Measurements from ENCODE around the gene RGS7BP. TPM values are rescaled to one million over a fixed set of nuclear protein-coding genes. Genes with fewer than 3 reads are reported as not detected.

The RGS7BP gene
- total RNA-seq, 1 experiment from 2014 or later: 0.33 TPM

DNA sequence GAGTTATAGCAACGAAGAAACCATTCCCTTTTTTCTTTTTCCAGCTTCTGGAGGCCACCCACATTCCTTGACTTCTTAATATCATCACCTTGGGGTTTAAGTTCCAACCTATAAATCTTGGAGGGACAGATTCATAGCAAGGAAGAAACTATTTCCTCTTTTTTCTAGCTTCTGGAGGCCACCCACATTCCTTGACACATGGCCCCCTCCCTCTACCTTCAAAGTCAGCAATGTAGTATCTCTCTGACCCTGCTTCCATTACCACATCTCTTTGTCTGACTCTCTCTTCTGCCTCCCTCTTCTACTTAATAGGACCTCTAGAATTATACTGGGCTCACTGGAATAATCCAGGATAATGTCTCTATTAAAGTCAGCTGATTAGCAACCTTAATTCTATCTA, 149.8 kb downstream of the RGS7BP start:
- H2BK15ac ChIP-seq (ENCODE audit: low read depth, low read length): no peak overlapping the region
- Mint-ChIP-seq H3K27me3 (ENCODE audit: low read depth) (no peaks in the 10 kb centered on the region), H3K4me3 (no peak overlapping the region), H3K4me1 (peaks cover 6% of the 10 kb centered on the region in 2 experiments; a peak in 2 of 4 replicates), H3K27ac (no peak overlapping the region), H3K9me3 (peaks cover 10 to 16% of the 10 kb centered on the region in 2 experiments), H3K36me3 (ENCODE audit: insufficient read depth in 1 of 3, low read depth in 3 of 3) (peaks cover 5 to 7% (median 5%) of the 10 kb centered on the region in 3 experiments; a peak in 5 of 7 replicates)
- H3K4me2 ChIP-seq (ENCODE audit: insufficient read depth, insufficient read length, low read length): no peak overlapping the region
- H4K91ac ChIP-seq (ENCODE audit: insufficient read length, low read depth, low read length): no peak overlapping the region
- no peak for DNase-seq
- no peak overlapping the region for H3K27ac ChIP-seq (ENCODE audit: insufficient read length, low read depth, low read length)
- no peak overlapping the region for H2AFZ ChIP-seq (ENCODE audit: low read length)
- H3K23ac ChIP-seq (ENCODE audit: insufficient read length, low read depth, low read length): no peak overlapping the region
- TF ChIP-seq, protein P1, sequence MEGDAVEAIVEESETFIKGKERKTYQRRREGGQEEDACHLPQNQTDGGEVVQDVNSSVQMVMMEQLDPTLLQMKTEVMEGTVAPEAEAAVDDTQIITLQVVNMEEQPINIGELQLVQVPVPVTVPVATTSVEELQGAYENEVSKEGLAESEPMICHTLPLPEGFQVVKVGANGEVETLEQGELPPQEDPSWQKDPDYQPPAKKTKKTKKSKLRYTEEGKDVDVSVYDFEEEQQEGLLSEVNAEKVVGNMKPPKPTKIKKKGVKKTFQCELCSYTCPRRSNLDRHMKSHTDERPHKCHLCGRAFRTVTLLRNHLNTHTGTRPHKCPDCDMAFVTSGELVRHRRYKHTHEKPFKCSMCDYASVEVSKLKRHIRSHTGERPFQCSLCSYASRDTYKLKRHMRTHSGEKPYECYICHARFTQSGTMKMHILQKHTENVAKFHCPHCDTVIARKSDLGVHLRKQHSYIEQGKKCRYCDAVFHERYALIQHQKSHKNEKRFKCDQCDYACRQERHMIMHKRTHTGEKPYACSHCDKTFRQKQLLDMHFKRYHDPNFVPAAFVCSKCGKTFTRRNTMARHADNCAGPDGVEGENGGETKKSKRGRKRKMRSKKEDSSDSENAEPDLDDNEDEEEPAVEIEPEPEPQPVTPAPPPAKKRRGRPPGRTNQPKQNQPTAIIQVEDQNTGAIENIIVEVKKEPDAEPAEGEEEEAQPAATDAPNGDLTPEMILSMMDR (conservative IDR thresholded peaks at IDR 0.05): no peak
- no peaks in the 10 kb centered on the region for H3K79me1 ChIP-seq (ENCODE audit: insufficient read depth, low read depth, low read length, poor library complexity, severe bottlenecking)
- no peak overlapping the region for H2BK20ac ChIP-seq (ENCODE audit: low read depth, low read length, poor library complexity, severe bottlenecking)
- no peak overlapping the region for H2BK12ac ChIP-seq (ENCODE audit: insufficient read length, low read depth, low read length)
- no peak overlapping the region for H4K5ac ChIP-seq (ENCODE audit: insufficient read length, low read depth, low read length)
- H3K4me1 ChIP-seq (ENCODE audit: insufficient read depth, low read length): no peaks in the 10 kb centered on the region
- H4K20me1 ChIP-seq (ENCODE audit: control insufficient read depth, insufficient read depth, insufficient read length): no peaks in the 10 kb centered on the region
- no peak overlapping the region for H3K4ac ChIP-seq (ENCODE audit: low read depth, low read length)
- H2BK5ac ChIP-seq (ENCODE audit: insufficient read length, low read length): no peak overlapping the region
- WGBS (ENCODE audit: extremely low coverage, insufficient read length, low lambda C conversion rate): no CpG with 5 or more reads among the region's 1 CpG
- H3K14ac ChIP-seq (ENCODE audit: insufficient read depth, low read length): no peak overlapping the region
- no peaks in the 10 kb centered on the region for H3K27me3 ChIP-seq (ENCODE audit: insufficient read depth, low read length)
- H3K9ac ChIP-seq (ENCODE audit: extremely low read depth, insufficient read length, low read length): no peak overlapping the region
- no peak overlapping the region for H3K56ac ChIP-seq (ENCODE audit: insufficient read length, low read depth, low read length)
- H4K8ac ChIP-seq (replicated peaks; ENCODE audit: insufficient read length, low read depth, low read length): no peak overlapping the region
- H3K18ac ChIP-seq (ENCODE audit: insufficient read length, low read depth, low read length): no peak overlapping the region
- no peak overlapping the region for H3T11ph ChIP-seq (ENCODE audit: low read length)
- H2BK120ac ChIP-seq (ENCODE audit: low read depth, low read length, poor library complexity, severe bottlenecking): no peak overlapping the region
- no peaks in the 10 kb centered on the region for H3K23me2 ChIP-seq (ENCODE audit: insufficient read length, low read depth, low read length, poor library complexity, severe bottlenecking)
- no peaks in the 10 kb centered on the region for H3K79me2 ChIP-seq (ENCODE audit: insufficient read depth, low read length)
- no peaks in the 10 kb centered on the region for H3K9me3 ChIP-seq (ENCODE audit: control insufficient read depth, low read depth, low read length)
- no peak overlapping the region for H2AK5ac ChIP-seq (ENCODE audit: insufficient read length, low read length)

Data from H9 (cell line).